ENCODE data around the gene MRPL53. TPM values are rescaled to one million over a fixed set of nuclear protein-coding genes. Genes with fewer than 3 reads are reported as not detected.

The MRPL53 gene
- total RNA-seq, 2 donors from 2014 or later, result 50.9 to 62.7 TPM

DNA sequence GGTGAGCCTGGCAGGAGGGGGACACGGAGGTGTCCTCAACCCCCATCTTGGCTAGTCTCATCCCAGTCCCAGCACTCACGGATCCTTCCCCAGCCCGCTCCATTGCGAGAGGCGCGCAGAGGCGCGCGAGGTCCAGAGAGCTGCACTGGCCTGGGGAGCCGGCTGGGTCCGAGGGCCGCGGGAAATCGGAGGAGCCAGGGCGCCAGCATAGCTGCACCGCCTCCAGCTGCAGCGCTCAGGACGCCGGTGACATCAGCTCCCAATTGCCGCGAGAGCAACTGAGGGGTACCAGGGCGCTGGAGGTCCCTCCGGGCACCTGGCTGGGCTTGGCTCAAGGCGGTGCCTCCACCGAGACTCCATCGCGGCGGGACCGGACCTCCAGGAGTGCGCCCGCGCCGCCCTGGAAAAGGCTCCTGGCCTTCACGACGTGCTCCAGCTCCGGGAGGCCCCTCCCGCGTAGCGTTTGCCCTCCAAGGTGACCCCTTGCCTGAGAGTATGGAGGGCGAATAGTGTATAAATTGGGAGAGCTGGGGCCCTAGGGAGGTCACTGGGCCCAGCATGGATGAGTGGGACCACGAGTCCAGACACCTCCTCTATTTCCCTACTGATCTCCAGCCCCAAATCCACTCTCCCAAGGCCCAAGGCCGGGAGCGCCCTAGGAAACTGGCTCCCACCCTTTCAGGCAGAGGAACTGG, 36.2 kb downstream of the MRPL53 start:
- Histone ChIP-seq H3K27ac (ENCODE audit: low read depth, low read length) (no peak overlapping the region), H3K4me1 (ENCODE audit: control insufficient read depth, insufficient read depth, low read length) (peaks cover 12% of the 10 kb centered on the region), H3K36me3 (ENCODE audit: control insufficient read depth, insufficient read depth, low read length) (peaks cover 70% of the 10 kb centered on the region), H3K4me3 (ENCODE audit: low read length) (no peak overlapping the region), H3K9me3 (ENCODE audit: control insufficient read depth, low read length) (no peaks in the 10 kb centered on the region), H3K27me3 (ENCODE audit: control insufficient read depth, insufficient read depth, low read length, poor library complexity, severe bottlenecking) (no peaks in the 10 kb centered on the region), H3K9ac (ENCODE audit: extremely low read depth, low read length, poor library complexity, severe bottlenecking) (no peak overlapping the region)
- Mint-ChIP-seq H3K27me3 (ENCODE audit: insufficient read depth) (no peaks in the 10 kb centered on the region), H3K9me3 (no peaks in the 10 kb centered on the region), H3K4me3 (no peak overlapping the region), H3K4me1 (peaks cover 35% of the 10 kb centered on the region), H3K36me3 (ENCODE audit: low read depth) (peaks cover 50% of the 10 kb centered on the region), H3K27ac (peak overlapping the region; percentile 82)
- TF ChIP-seq, protein P1, sequence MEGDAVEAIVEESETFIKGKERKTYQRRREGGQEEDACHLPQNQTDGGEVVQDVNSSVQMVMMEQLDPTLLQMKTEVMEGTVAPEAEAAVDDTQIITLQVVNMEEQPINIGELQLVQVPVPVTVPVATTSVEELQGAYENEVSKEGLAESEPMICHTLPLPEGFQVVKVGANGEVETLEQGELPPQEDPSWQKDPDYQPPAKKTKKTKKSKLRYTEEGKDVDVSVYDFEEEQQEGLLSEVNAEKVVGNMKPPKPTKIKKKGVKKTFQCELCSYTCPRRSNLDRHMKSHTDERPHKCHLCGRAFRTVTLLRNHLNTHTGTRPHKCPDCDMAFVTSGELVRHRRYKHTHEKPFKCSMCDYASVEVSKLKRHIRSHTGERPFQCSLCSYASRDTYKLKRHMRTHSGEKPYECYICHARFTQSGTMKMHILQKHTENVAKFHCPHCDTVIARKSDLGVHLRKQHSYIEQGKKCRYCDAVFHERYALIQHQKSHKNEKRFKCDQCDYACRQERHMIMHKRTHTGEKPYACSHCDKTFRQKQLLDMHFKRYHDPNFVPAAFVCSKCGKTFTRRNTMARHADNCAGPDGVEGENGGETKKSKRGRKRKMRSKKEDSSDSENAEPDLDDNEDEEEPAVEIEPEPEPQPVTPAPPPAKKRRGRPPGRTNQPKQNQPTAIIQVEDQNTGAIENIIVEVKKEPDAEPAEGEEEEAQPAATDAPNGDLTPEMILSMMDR (conservative IDR thresholded peaks at IDR 0.05), result no peak
- 96% methylated on average over 33 to 43 of the region's 43 CpGs for WGBS, 2 experiments (ENCODE audit: insufficient coverage in 1 of 2, insufficient read length in 1 of 2)
- DNase-seq, result no peak

DNA sequence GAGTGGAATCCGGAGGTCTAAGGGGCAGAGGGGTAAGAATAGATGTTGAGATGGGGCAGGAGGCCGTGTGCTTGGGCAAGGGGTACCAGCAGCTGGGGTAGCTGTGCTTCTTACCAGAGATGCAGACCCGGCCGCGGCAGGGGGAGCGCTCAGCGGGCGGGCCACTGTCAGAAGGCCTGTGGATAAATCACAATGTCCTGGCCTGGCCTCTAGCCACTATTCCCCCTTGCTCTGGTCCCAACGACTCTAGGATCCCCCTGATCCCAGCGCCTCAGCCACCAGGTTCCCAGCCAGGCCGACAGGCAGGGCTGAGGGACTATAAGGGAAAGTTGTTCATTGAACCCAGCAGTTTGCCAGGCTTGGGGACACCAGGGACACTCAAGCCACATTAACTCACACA, 42.0 kb downstream of the MRPL53 start:
- no peaks in the 10 kb centered on the region for H3K9me3 ChIP-seq (ENCODE audit: control insufficient read depth, low read length)
- H3K4me1 Mint-ChIP-seq, result peaks cover 28% of the 10 kb centered on the region
- TF ChIP-seq, protein P1 (conservative IDR thresholded peaks at IDR 0.05), result no peak
- no peak overlapping the region for H3K27ac Mint-ChIP-seq
- peaks cover 68% of the 10 kb centered on the region for H3K36me3 Mint-ChIP-seq (ENCODE audit: low read depth)
- 95 to 96% methylated on average over 6 to 11 of the region's 11 CpGs for WGBS, 2 experiments (ENCODE audit: insufficient coverage in 1 of 2, insufficient read length in 1 of 2)
- no peak overlapping the region for H3K27ac ChIP-seq (ENCODE audit: low read depth, low read length)
- peaks cover 8% of the 10 kb centered on the region for H3K4me1 ChIP-seq (ENCODE audit: control insufficient read depth, insufficient read depth, low read length)
- H3K9me3 Mint-ChIP-seq, result no peaks in the 10 kb centered on the region
- no peaks in the 10 kb centered on the region for H3K27me3 Mint-ChIP-seq (ENCODE audit: insufficient read depth)
- no peak for DNase-seq
- H3K4me3 Mint-ChIP-seq, result no peak overlapping the region
- H3K36me3 ChIP-seq (ENCODE audit: control insufficient read depth, insufficient read depth, low read length), result peaks cover 86% of the 10 kb centered on the region
- H3K4me3 ChIP-seq (ENCODE audit: low read length), result no peak overlapping the region
- H3K9ac ChIP-seq (ENCODE audit: extremely low read depth, low read length, poor library complexity, severe bottlenecking), result no peak overlapping the region
- no peaks in the 10 kb centered on the region for H3K27me3 ChIP-seq (ENCODE audit: control insufficient read depth, insufficient read depth, low read length, poor library complexity, severe bottlenecking)

DNA sequence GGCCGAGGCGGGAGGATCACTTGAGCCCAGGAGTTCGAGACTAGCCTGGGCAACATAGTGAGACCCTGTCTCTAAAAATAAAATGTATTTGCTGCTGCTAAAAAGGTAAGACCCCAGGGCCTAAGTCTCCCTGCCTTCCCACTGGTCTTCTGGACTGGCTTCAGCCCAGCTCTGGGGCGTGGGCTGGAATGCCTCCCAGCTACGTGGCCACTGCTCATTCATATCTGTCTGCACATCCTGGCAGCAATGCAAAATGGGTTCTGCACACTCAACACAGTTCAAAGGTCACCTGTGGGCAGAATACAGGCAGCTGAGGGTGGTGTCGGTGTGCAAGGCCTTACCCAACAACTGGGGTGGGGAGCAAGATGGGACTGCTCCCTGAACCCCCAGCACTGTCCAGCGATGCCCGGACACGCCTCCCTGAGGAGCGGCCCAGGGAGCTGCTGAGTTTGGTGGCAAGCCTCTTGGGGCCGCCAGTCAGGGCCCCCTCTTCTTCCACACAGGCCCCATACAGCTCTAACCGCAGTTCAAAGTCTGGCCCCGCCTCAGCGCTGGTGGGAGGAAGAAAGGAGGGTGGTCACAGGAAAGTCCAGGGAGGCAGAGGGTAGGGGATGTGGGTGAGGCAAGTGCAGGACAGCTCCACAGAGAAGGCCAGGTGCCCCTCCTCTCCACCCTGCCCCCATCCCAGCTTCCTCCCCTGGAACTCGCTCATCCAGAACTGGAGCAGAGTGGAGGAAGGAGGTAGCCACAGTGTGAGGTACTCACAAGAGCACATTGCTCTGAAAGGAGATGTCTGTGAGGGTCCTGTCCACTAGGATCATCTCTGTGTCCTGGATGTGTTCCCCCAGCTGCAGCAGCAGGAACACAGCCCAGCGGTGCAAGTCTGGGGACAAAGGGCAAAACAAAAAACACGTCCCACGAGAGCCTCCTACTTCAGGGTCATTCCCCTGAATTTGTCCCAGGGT, 42.7 kb downstream of the MRPL53 start:
- WGBS, 2 experiments (ENCODE audit: insufficient coverage in 1 of 2, insufficient read length in 1 of 2), result 91 to 95% methylated on average over 7 to 18 of the region's 18 CpGs
- Mint-ChIP-seq H3K9me3 (no peaks in the 10 kb centered on the region), H3K4me1 (peaks cover 35% of the 10 kb centered on the region), H3K27ac (no peak overlapping the region), H3K36me3 (ENCODE audit: low read depth) (peaks cover 72% of the 10 kb centered on the region), H3K4me3 (no peak overlapping the region), H3K27me3 (ENCODE audit: insufficient read depth) (no peaks in the 10 kb centered on the region)
- DNase-seq, result no peak
- Histone ChIP-seq H3K9ac (ENCODE audit: extremely low read depth, low read length, poor library complexity, severe bottlenecking) (no peak overlapping the region), H3K27me3 (ENCODE audit: control insufficient read depth, insufficient read depth, low read length, poor library complexity, severe bottlenecking) (no peaks in the 10 kb centered on the region), H3K9me3 (ENCODE audit: control insufficient read depth, low read length) (no peaks in the 10 kb centered on the region), H3K4me3 (ENCODE audit: low read length) (no peak overlapping the region), H3K27ac (ENCODE audit: low read depth, low read length) (no peak overlapping the region), H3K36me3 (ENCODE audit: control insufficient read depth, insufficient read depth, low read length) (peaks cover 86% of the 10 kb centered on the region), H3K4me1 (ENCODE audit: control insufficient read depth, insufficient read depth, low read length) (peaks cover 8% of the 10 kb centered on the region)
- TF ChIP-seq, protein P1 (conservative IDR thresholded peaks at IDR 0.05), result no peak

Measured in endodermal cell (in vitro differentiated cells).